Measurements from ENCODE around the gene HIPK2. TPM values are rescaled to one million over a fixed set of nuclear protein-coding genes. Genes with fewer than 3 reads are reported as not detected.
A peak's percentile ranks its signal among the peaks of the same experiment; 100 is the strongest.

HIPK2 gene
- total RNA-seq, 1 experiment from 2014 or later: 30.7 TPM

DNA sequence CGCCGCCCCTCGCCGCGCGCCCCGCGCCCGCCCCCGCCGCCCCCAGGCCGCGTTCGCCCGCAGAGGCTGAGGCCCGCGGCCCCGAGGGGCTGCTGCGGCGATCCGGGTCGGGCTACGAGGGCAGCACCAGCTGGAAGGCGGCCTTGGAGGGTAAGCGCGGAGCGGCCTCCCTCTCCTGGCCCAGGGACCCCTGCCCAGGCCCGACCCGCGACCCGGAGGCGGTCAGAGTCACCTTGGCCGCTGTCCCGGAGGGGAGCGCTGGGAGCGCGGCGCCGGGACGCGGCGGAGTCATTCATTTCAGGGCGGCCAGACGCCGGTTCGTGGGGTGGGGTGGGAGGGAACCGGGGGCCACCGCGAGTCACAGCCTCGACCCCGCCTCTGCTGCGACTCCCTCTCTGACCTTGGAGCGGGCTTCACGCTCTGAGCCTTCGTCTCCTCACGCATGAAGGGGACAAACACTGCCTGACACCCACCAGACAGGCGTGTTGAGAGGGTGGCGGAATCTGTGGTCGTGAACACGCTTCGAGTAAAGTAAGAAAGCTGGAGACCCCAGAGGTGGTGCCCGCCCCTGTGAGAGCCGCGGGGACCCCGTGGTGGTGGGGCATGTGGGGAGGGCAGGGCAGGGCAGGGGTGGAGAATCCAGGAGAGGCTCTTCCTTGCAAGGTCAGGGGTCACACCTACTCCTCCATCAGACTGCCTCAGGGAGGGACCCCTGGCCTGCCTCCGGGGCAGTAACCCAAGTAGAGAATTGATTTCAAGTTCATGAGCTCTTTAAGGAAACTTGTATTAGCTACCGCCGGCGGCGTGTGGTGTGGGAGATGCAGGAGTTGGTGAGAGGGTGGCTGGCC is 253.6 kb downstream of the HIPK2 start:
- Histone ChIP-seq H3K27ac (ENCODE audit: low read depth, low read length, poor library complexity, severe bottlenecking) (no peak overlapping the region), H3K36me3 (ENCODE audit: insufficient read depth, low read length, poor library complexity, severe bottlenecking) (no peaks in the 10 kb centered on the region), H3K9me3 (ENCODE audit: low read depth, low read length, poor library complexity, severe bottlenecking) (no peaks in the 10 kb centered on the region), H3K4me3 (ENCODE audit: low read depth, low read length, poor library complexity, severe bottlenecking) (no peak overlapping the region), H3K4me1 (ENCODE audit: insufficient read depth, low read length, poor library complexity, severe bottlenecking) (no peaks in the 10 kb centered on the region), H3K27me3 (replicated peaks; ENCODE audit: insufficient read depth, low read depth, low read length, poor library complexity) (peaks cover 40% of the 10 kb centered on the region)
- intact Hi-C loops (cut with micrococcal nuclease; ENCODE audit: unreplicated experiment): no loop called here
- CTCF ChIA-PET: no interaction called here
- no peak for DNase-seq (ENCODE audit: low spot score)
- TF ChIP-seq, protein P1, sequence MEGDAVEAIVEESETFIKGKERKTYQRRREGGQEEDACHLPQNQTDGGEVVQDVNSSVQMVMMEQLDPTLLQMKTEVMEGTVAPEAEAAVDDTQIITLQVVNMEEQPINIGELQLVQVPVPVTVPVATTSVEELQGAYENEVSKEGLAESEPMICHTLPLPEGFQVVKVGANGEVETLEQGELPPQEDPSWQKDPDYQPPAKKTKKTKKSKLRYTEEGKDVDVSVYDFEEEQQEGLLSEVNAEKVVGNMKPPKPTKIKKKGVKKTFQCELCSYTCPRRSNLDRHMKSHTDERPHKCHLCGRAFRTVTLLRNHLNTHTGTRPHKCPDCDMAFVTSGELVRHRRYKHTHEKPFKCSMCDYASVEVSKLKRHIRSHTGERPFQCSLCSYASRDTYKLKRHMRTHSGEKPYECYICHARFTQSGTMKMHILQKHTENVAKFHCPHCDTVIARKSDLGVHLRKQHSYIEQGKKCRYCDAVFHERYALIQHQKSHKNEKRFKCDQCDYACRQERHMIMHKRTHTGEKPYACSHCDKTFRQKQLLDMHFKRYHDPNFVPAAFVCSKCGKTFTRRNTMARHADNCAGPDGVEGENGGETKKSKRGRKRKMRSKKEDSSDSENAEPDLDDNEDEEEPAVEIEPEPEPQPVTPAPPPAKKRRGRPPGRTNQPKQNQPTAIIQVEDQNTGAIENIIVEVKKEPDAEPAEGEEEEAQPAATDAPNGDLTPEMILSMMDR (conservative IDR thresholded peaks at IDR 0.05; ENCODE audit: low read depth, low read length): no peak
- TF ChIP-seq EZH2 (IDR thresholded peaks at IDR 0.05; ENCODE audit: borderline replicate concordance, low read depth, low read length, poor library complexity, severe bottlenecking): no peak
- no TSS peak for BruUV-seq (replicated peaks)
- POLR2A ChIA-PET (ENCODE audit: low non-redundant PET): no interaction called here

DNA sequence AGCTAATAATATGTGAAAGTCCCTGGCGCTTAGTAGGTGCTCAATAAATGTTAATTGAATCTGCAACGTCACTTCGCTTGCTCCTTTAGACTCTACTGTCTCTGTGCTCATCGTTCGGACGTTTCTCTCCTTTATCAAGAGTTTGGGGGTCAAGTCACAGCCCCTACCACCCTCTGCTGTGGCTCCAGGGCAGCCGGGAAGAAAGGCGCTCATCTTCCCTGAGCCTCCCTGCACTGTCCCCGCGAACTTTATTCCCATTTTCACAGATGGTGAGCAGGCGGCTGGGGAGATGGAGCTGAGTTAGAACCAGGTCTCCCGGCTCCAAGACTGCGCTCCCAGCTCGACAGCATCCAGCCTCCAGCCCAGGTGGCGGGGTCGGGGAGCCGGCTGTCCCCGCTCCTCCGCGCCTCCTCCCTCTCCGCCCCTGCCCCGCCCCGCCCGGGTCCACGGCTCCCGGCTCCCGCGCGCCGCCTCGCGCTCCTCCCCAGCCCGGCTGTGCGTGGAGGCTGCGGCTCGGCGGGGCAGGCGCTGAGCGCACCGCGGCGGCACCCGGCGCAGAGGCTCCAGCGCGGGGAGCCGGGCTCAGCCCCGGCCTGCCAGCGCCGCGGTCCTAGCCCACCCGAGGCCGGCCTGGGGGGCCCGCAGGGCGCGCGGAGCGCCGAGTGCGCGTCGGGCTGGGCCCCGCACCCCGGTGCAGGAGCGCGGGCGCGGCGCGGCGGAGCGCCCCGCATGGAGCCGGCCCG is 254.4 kb downstream of the HIPK2 start, which contains the start of gene CLEC2L:
Gene CLEC2L, plus strand, starts transcription at position 487 of the 743 bp plus-strand sequence. Its CDS starts 243 bp downstream, at position 730.
- H3K9me3 ChIP-seq (ENCODE audit: low read depth, low read length, poor library complexity, severe bottlenecking): no peaks in the 10 kb centered on the region
- no TSS peak for BruUV-seq (replicated peaks)
- no peak within 1 kb of the TSS for H3K4me3 ChIP-seq (ENCODE audit: low read depth, low read length, poor library complexity, severe bottlenecking)
- H3K36me3 ChIP-seq (ENCODE audit: insufficient read depth, low read length, poor library complexity, severe bottlenecking): no peaks in the 10 kb centered on the region
- H3K27ac ChIP-seq (ENCODE audit: low read depth, low read length, poor library complexity, severe bottlenecking): no peak within 1 kb of the TSS
- TF ChIP-seq EZH2 (IDR thresholded peaks at IDR 0.05; ENCODE audit: borderline replicate concordance, low read depth, low read length, poor library complexity, severe bottlenecking): peak; percentile 76
- TF ChIP-seq, protein P1 (conservative IDR thresholded peaks at IDR 0.05; ENCODE audit: low read depth, low read length): no peak
- H3K27me3 ChIP-seq (replicated peaks; ENCODE audit: insufficient read depth, low read depth, low read length, poor library complexity): peaks cover 40% of the 10 kb centered on the region
- peak; percentile 18 for DNase-seq (ENCODE audit: low spot score)
- POLR2A ChIA-PET (ENCODE audit: low non-redundant PET): no interaction called here
- CTCF ChIA-PET: no interaction called here
- no peaks in the 10 kb centered on the region for H3K4me1 ChIP-seq (ENCODE audit: insufficient read depth, low read length, poor library complexity, severe bottlenecking)
- intact Hi-C loops (cut with micrococcal nuclease; ENCODE audit: unreplicated experiment): no loop called here

DNA sequence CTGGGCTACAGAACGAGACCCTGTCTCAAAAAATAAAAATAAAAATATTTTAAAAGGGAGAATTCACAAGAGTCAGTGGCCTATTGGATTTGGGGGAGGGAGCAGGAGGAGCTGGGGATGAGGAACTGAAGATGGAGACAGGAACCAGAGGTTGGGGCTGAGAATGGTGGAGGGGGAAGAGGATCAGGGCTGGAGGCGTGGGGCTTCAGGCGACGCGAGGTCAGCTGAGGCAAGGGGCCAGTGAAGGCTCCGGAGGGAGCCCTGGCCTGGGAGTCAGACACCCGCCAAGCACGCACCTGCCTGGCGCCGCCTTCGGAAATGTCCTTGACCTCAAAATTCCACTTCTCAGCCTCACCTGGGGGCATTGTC is 255.0 kb downstream of the HIPK2 start:
- POLR2A ChIA-PET (ENCODE audit: low non-redundant PET): no interaction called here
- Histone ChIP-seq H3K9me3 (ENCODE audit: low read depth, low read length, poor library complexity, severe bottlenecking) (no peaks in the 10 kb centered on the region), H3K27ac (ENCODE audit: low read depth, low read length, poor library complexity, severe bottlenecking) (no peak overlapping the region), H3K4me1 (ENCODE audit: insufficient read depth, low read length, poor library complexity, severe bottlenecking) (no peaks in the 10 kb centered on the region), H3K27me3 (replicated peaks; ENCODE audit: insufficient read depth, low read depth, low read length, poor library complexity) (peaks cover 37% of the 10 kb centered on the region), H3K36me3 (ENCODE audit: insufficient read depth, low read length, poor library complexity, severe bottlenecking) (no peaks in the 10 kb centered on the region), H3K4me3 (ENCODE audit: low read depth, low read length, poor library complexity, severe bottlenecking) (no peak overlapping the region)
- no peak for DNase-seq (ENCODE audit: low spot score)
- BruUV-seq (replicated peaks): no TSS peak
- intact Hi-C loops (cut with micrococcal nuclease; ENCODE audit: unreplicated experiment): no loop called here
- CTCF ChIA-PET: no interaction called here
- no peak for TF ChIP-seq EZH2 (IDR thresholded peaks at IDR 0.05; ENCODE audit: borderline replicate concordance, low read depth, low read length, poor library complexity, severe bottlenecking)
- TF ChIP-seq, protein P1 (conservative IDR thresholded peaks at IDR 0.05; ENCODE audit: low read depth, low read length): no peak
